Measurements from ENCODE around the gene KSR1. TPM values are rescaled to one million over a fixed set of nuclear protein-coding genes. Genes with fewer than 3 reads are reported as not detected.
A peak's percentile ranks its signal among the peaks of the same experiment; 100 is the strongest.
"Not testable (repeated sequence)": the region's sequence is repeated elsewhere in the genome, so short reads cannot be mapped to it uniquely, and the experiment has no call there.

KSR1 gene
- total RNA-seq: 10 to 100 TPM in 3 of 4 donors, 1 to 10 TPM in 1; 10.0 to 15.2 (median 13.9) TPM

GRCh38 chr17:27455914-27456680 lies at the start of gene KSR1:
Gene KSR1, plus strand, starts transcription at chr17:27456448. Its CDS starts 196 bp downstream, at chr17:27456644.
- ATAC-seq: peak; percentile 95
- peak; percentile 59 to 77 for TF ChIP-seq POLR2A (IDR thresholded peaks at IDR 0.05)
- TF ChIP-seq EP300 (IDR thresholded peaks at IDR 0.05): no peak
- TF ChIP-seq POLR2AphosphoS5 (IDR thresholded peaks at IDR 0.05): peak; percentile 39
- peak in 3 of 4 experiments; percentile 10 to 61 (median 12) for TF ChIP-seq CTCF (IDR thresholded peaks at IDR 0.05)
- 0% methylated on average over 3 of the region's 88 CpGs for WGBS, 2 donors (ENCODE audit: low coverage in 1 of 2)

GRCh38 chr17:27407916-27408864 lies 48.1 kb upstream of the KSR1 start:
- no peaks in the 10 kb centered on the region for H3K27me3 ChIP-seq
- peaks cover 0 to 17% (median 6%) of the 10 kb centered on the region in 3 donors for H3K4me1 ChIP-seq
- WGBS, 2 donors (ENCODE audit: low coverage in 1 of 2): 58 to 66% methylated on average over 2 to 4 of the region's 6 CpGs
- no peak overlapping the region for H3K27ac ChIP-seq
- H3K9me3 ChIP-seq: no peaks in the 10 kb centered on the region
- no peak for TF ChIP-seq POLR2A (IDR thresholded peaks at IDR 0.05)
- TF ChIP-seq CTCF (IDR thresholded peaks at IDR 0.05): no peak
- no peak for TF ChIP-seq POLR2AphosphoS5 (IDR thresholded peaks at IDR 0.05)
- no peak for TF ChIP-seq EP300 (IDR thresholded peaks at IDR 0.05)
- H3K4me3 ChIP-seq: no peak overlapping the region
- no peak for ATAC-seq
- no peaks in the 10 kb centered on the region for H3K36me3 ChIP-seq

More at GRCh38 chr17:27455914-27456680, at the start of gene KSR1:
- Histone ChIP-seq H3K36me3 (no peaks in the 10 kb centered on the region), H3K4me1 (peaks cover 0 to 32% (median 15%) of the 10 kb centered on the region in 3 donors), H3K4me3 (peak within 1 kb of the TSS; percentile 85 to 91), H3K27me3 (no peaks in the 10 kb centered on the region), H3K27ac (peak within 1 kb of the TSS; percentile 62 to 92 (median 86)), H3K9me3 (no peaks in the 10 kb centered on the region)

GRCh38 chr17:27408891-27409290 lies 47.4 kb upstream of the KSR1 start:
- H3K4me3 ChIP-seq: no peak overlapping the region
- H3K36me3 ChIP-seq: no peaks in the 10 kb centered on the region
- no peaks in the 10 kb centered on the region for H3K9me3 ChIP-seq
- ATAC-seq: no peak
- H3K27me3 ChIP-seq: no peaks in the 10 kb centered on the region
- no peak overlapping the region for H3K27ac ChIP-seq
- 0% methylated on average over 1 of the region's 4 CpGs; no CpG with 5 or more reads in 1 of the 2 donors for WGBS, 2 donors (ENCODE audit: low coverage in 1 of 2)
- peaks cover 0 to 17% (median 6%) of the 10 kb centered on the region in 3 donors for H3K4me1 ChIP-seq
- no peak for TF ChIP-seq EP300 (IDR thresholded peaks at IDR 0.05)
- no peak for TF ChIP-seq CTCF (IDR thresholded peaks at IDR 0.05)
- no peak for TF ChIP-seq POLR2A (IDR thresholded peaks at IDR 0.05)
- TF ChIP-seq POLR2AphosphoS5 (IDR thresholded peaks at IDR 0.05): no peak

GRCh38 chr17:27412158-27412557 lies 44.1 kb upstream of the KSR1 start:
- not testable (repeated sequence) for H3K27ac ChIP-seq, H3K36me3 ChIP-seq, H3K27me3 ChIP-seq, H3K9me3 ChIP-seq, ATAC-seq, H3K4me3 ChIP-seq
- 80% methylated on average over 4 to 9 of the region's 9 CpGs for WGBS, 2 donors (ENCODE audit: low coverage in 1 of 2)
- peaks cover 0 to 17% (median 6%) of the 10 kb centered on the region in 3 donors for H3K4me1 ChIP-seq

- 45 to 51% methylated on average over 2 of the region's 2 CpGs for WGBS, 2 donors (ENCODE audit: low coverage in 1 of 2)
- no peaks in the 10 kb centered on the region for H3K36me3 ChIP-seq
- ATAC-seq: no peak
- H3K27me3 ChIP-seq: no peaks in the 10 kb centered on the region
- TF ChIP-seq CTCF (IDR thresholded peaks at IDR 0.05): no peak
- no peak overlapping the region for H3K27ac ChIP-seq
- H3K4me1 ChIP-seq: peaks cover 0 to 10% (median 5%) of the 10 kb centered on the region in 3 donors
- no peak overlapping the region for H3K4me3 ChIP-seq
- no peaks in the 10 kb centered on the region for H3K9me3 ChIP-seq
Observed at GRCh38 chr17:27413315-27413714, 42.9 kb upstream of the KSR1 start.
